NT2/D1 (cell line): ENCODE measurements around the gene GREM1.

Experiments used
- SUZ12 ChIP-seq: IDR thresholded peaks from 2 replicates; pipeline ENCODE4 v1.6.1; 2011; ENCODE audit not compliant: insufficient read length, insufficient read depth; ENCODE audit errors: extremely low read depth
- YY1 ChIP-seq: IDR thresholded peaks from 2 replicates; pipeline ENCODE4 v1.6.1; 2011; ENCODE audit not compliant: insufficient read length, insufficient read depth
- ZNF274 ChIP-seq: IDR thresholded peaks from 2 replicates; pipeline ENCODE4 v1.6.1; 2011; ENCODE audit warnings: mild to moderate bottlenecking, low read depth, low read length

DNA sequence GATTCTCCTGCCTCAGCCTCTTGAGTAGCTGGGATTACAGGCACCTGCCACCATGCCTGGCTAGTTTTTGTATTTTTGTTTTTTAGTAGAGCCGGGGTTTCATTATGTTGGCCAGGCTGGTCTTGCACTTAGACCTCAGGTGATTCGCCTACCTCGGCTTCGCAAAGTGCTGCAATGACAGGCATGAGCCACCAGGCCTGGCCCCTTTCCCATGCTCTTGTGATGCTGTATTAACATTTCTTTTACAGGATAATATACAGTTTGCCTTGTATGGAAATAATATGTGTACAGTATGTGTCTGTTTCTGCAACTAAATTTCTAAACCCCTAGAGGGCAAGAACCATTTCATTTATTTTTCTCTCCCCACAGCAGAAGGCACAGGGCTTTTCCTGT, 38.5 kb upstream of the GREM1 start:
- TF ChIP-seq YY1 (no peak), SUZ12 (no peak), ZNF274 (no peak)
